Activated naive CD8-positive, alpha-beta T cell treated with anti-CD3 and anti-CD28 coated beads, Interleukin-2, amount 10 ng/mL, durations not matched to agents 7 days and 5 days (primary cell): ENCODE data around the gene XPO5. TPM values are rescaled to one million over a fixed set of nuclear protein-coding genes. Genes with fewer than 3 reads are reported as not detected.
"Not testable (repeated sequence)": the region's sequence is repeated elsewhere in the genome, so short reads cannot be mapped to it uniquely, and the experiment has no call there.

Source experiments
- ATAC-seq: fragments of 150-1000 bp; cut with Tn5 transposase; one replicate; pipeline ENCODE4 v1.10.0; 2021; ENCODE audit warnings: low read depth, moderate library complexity
- POLR2A ChIA-PET: fragments of 350-600 bp; sonication (Branson Sonifier 250); formaldehyde crosslinking; loops from one replicate; lab custom pipeline; 2021; ENCODE audit warnings: antibody characterized with exemption; lab: Charles Lee
- DNase-seq: peaks from one replicate; pipeline ENCODE4 v3.0.0; 2021
- H3K27ac Mint-ChIP-seq: one replicate; pipeline ENCODE4 v1.8.0; 2022; ENCODE audit warnings: mild to moderate bottlenecking, mixed read lengths
- H3K27me3 Mint-ChIP-seq: one replicate; pipeline ENCODE4 v1.8.0; 2022; ENCODE audit warnings: mild to moderate bottlenecking, moderate library complexity, mixed read lengths
- H3K36me3 Mint-ChIP-seq: one replicate; pipeline ENCODE4 v1.8.0; 2021; ENCODE audit warnings: mild to moderate bottlenecking, mixed read lengths
- H3K4me1 Mint-ChIP-seq: one replicate; pipeline ENCODE4 v1.8.0; 2021; ENCODE audit warnings: mixed read lengths
- H3K4me3 Mint-ChIP-seq: one replicate; pipeline ENCODE4 v1.8.0; 2022; ENCODE audit warnings: mild to moderate bottlenecking, moderate library complexity, mixed read lengths
- H3K9me3 Mint-ChIP-seq: one replicate; pipeline ENCODE4 v1.8.0; 2021; ENCODE audit warnings: mixed read lengths
- total RNA-seq, 2 experiments: library from RNA; stranded (reverse); gene quantifications; one replicate each; pipeline ENCODE4 v1.2.3, GENCODE V29; 2021

XPO5 gene
- total RNA-seq, 2 experiments from 2014 or later: 46.1 to 47.0 TPM

GRCh38 chr6:43575105-43575771, 600 bp downstream of the XPO5 start:
- ATAC-seq: no peak
- Mint-ChIP-seq H3K27me3 (no peaks in the 10 kb centered on the region), H3K36me3 (peaks cover 20% of the 10 kb centered on the region), H3K4me1 (peaks cover 32% of the 10 kb centered on the region), H3K4me3 (peak overlapping the region; percentile 95), H3K9me3 (no peaks in the 10 kb centered on the region), H3K27ac (peak overlapping the region; percentile 88)
- POLR2A ChIA-PET: interaction anchor here (0.6 to 1.6 kb wide), 7 partner anchors 10 to 783 kb away, joined by 3 to 16 read pairs (median 5); partner anchors contain the start of genes GTPBP2, MAD2L1BP, POLR1C and YIPF3
- DNase-seq: no peak

- Mint-ChIP-seq H3K4me1 (peaks cover 12% of the 10 kb centered on the region), H3K27me3 (no peaks in the 10 kb centered on the region), H3K4me3 (no peak overlapping the region), H3K36me3 (peaks cover 14% of the 10 kb centered on the region), H3K27ac (peak overlapping the region; percentile 47), H3K9me3 (no peaks in the 10 kb centered on the region)
- POLR2A ChIA-PET: no interaction called here
- ATAC-seq (no peak), DNase-seq (no peak)
Measured at GRCh38 chr6:43572015-43572414, 3.8 kb downstream of the XPO5 start.

GRCh38 chr6:43570876-43571441, 4.9 kb downstream of the XPO5 start:
- DNase-seq: no peak
- H3K36me3 Mint-ChIP-seq: peaks cover 12% of the 10 kb centered on the region
- no peaks in the 10 kb centered on the region for H3K27me3 Mint-ChIP-seq
- ATAC-seq: no peak
- peaks cover 12% of the 10 kb centered on the region for H3K4me1 Mint-ChIP-seq
- no peaks in the 10 kb centered on the region for H3K9me3 Mint-ChIP-seq
- POLR2A ChIA-PET: no interaction called here
- H3K4me3 Mint-ChIP-seq: no peak overlapping the region
- peak overlapping the region; percentile 39 for H3K27ac Mint-ChIP-seq

- no peaks in the 10 kb centered on the region for H3K4me1 Mint-ChIP-seq
- no peak overlapping the region for H3K27ac Mint-ChIP-seq
- DNase-seq (no peak), ATAC-seq (no peak)
- POLR2A ChIA-PET: no interaction called here
- H3K9me3 Mint-ChIP-seq: no peaks in the 10 kb centered on the region
- H3K27me3 Mint-ChIP-seq: no peaks in the 10 kb centered on the region
- H3K36me3 Mint-ChIP-seq: peaks cover 18% of the 10 kb centered on the region
- no peak overlapping the region for H3K4me3 Mint-ChIP-seq
Measured at GRCh38 chr6:43559328-43559727, 16.5 kb downstream of the XPO5 start.

GRCh38 chr6:43557620-43558019, 18.2 kb downstream of the XPO5 start:
- H3K36me3 Mint-ChIP-seq: peaks cover 23% of the 10 kb centered on the region
- not testable (repeated sequence) for DNase-seq, H3K27me3 Mint-ChIP-seq, ATAC-seq, H3K4me1 Mint-ChIP-seq, H3K9me3 Mint-ChIP-seq, H3K27ac Mint-ChIP-seq, H3K4me3 Mint-ChIP-seq
- POLR2A ChIA-PET: interaction anchor here (0.6 kb wide), 1 partner anchor 62 kb away, joined by 3 read pairs; no protein-coding TSS in a partner anchor

GRCh38 chr6:43547222-43547621, 28.6 kb downstream of the XPO5 start:
- H3K27me3 Mint-ChIP-seq: no peaks in the 10 kb centered on the region
- peaks cover 2% of the 10 kb centered on the region for H3K4me1 Mint-ChIP-seq
- ATAC-seq (no peak), DNase-seq (no peak)
- H3K9me3 Mint-ChIP-seq: no peaks in the 10 kb centered on the region
- H3K4me3 Mint-ChIP-seq: no peak overlapping the region
- H3K27ac Mint-ChIP-seq: no peak overlapping the region
- POLR2A ChIA-PET: no interaction called here
- H3K36me3 Mint-ChIP-seq: peaks cover 38% of the 10 kb centered on the region

GRCh38 chr6:43544461-43544860, 31.4 kb downstream of the XPO5 start:
- Mint-ChIP-seq H3K4me1 (peaks cover 2% of the 10 kb centered on the region), H3K27me3 (no peaks in the 10 kb centered on the region), H3K4me3 (no peak overlapping the region), H3K36me3 (peaks cover 40% of the 10 kb centered on the region), H3K27ac (no peak overlapping the region), H3K9me3 (no peaks in the 10 kb centered on the region)
- ATAC-seq: no peak
- POLR2A ChIA-PET: no interaction called here
- DNase-seq: no peak

- Mint-ChIP-seq H3K27me3 (no peaks in the 10 kb centered on the region), H3K36me3 (peaks cover 48% of the 10 kb centered on the region)
- POLR2A ChIA-PET: no interaction called here
Measured at GRCh38 chr6:43541774-43542471, 33.9 kb downstream of the XPO5 start.

GRCh38 chr6:43540507-43540906, 35.3 kb downstream of the XPO5 start:
- no peak overlapping the region for H3K4me3 Mint-ChIP-seq
- H3K36me3 Mint-ChIP-seq: peaks cover 38% of the 10 kb centered on the region
- DNase-seq (no peak), ATAC-seq (no peak)
- POLR2A ChIA-PET: no interaction called here
- no peaks in the 10 kb centered on the region for H3K9me3 Mint-ChIP-seq
- peaks cover 2% of the 10 kb centered on the region for H3K4me1 Mint-ChIP-seq
- no peaks in the 10 kb centered on the region for H3K27me3 Mint-ChIP-seq
- H3K27ac Mint-ChIP-seq: no peak overlapping the region

More at GRCh38 chr6:43541774-43542471, 33.9 kb downstream of the XPO5 start:
- Mint-ChIP-seq H3K27ac (no peak overlapping the region), H3K4me1 (peaks cover 2% of the 10 kb centered on the region), H3K9me3 (no peaks in the 10 kb centered on the region), H3K4me3 (no peak overlapping the region)
- ATAC-seq (no peak), DNase-seq (no peak)

- ATAC-seq, H3K27me3 Mint-ChIP-seq, H3K4me1 Mint-ChIP-seq, H3K27ac Mint-ChIP-seq, H3K9me3 Mint-ChIP-seq, H3K4me3 Mint-ChIP-seq, POLR2A ChIA-PET, DNase-seq: not testable (repeated sequence)
- peaks cover 34% of the 10 kb centered on the region for H3K36me3 Mint-ChIP-seq
Measured at GRCh38 chr6:43539409-43539808, 36.4 kb downstream of the XPO5 start.

- peaks cover 32% of the 10 kb centered on the region for H3K36me3 Mint-ChIP-seq
- DNase-seq, H3K27ac Mint-ChIP-seq, H3K4me3 Mint-ChIP-seq, ATAC-seq, H3K27me3 Mint-ChIP-seq, H3K9me3 Mint-ChIP-seq, H3K4me1 Mint-ChIP-seq: not testable (repeated sequence)
- POLR2A ChIA-PET: interaction anchor here (1.1 kb wide), 1 partner anchor 9 kb away, joined by 3 read pairs; no protein-coding TSS in a partner anchor
Measured at GRCh38 chr6:43538986-43539385, 36.9 kb downstream of the XPO5 start.

- H3K36me3 Mint-ChIP-seq: peaks cover 28% of the 10 kb centered on the region
- H3K27ac Mint-ChIP-seq: no peak overlapping the region
- POLR2A ChIA-PET: interaction anchor here (0.6 kb wide), 1 partner anchor 12 kb away, joined by 3 read pairs; no protein-coding TSS in a partner anchor
- DNase-seq (no peak), ATAC-seq (no peak)
- no peaks in the 10 kb centered on the region for H3K27me3 Mint-ChIP-seq
- no peak overlapping the region for H3K4me3 Mint-ChIP-seq
- H3K9me3 Mint-ChIP-seq: no peaks in the 10 kb centered on the region
- no peaks in the 10 kb centered on the region for H3K4me1 Mint-ChIP-seq
Measured at GRCh38 chr6:43532201-43532600, 43.6 kb downstream of the XPO5 start.

GRCh38 chr6:43524483-43524961, 51.3 kb downstream of the XPO5 start:
- H3K4me1 Mint-ChIP-seq: no peaks in the 10 kb centered on the region
- no peak for DNase-seq
- H3K27ac Mint-ChIP-seq: peak overlapping the region; percentile 15
- peaks cover 24% of the 10 kb centered on the region for H3K36me3 Mint-ChIP-seq
- H3K9me3 Mint-ChIP-seq: no peaks in the 10 kb centered on the region
- ATAC-seq: no peak
- no peak overlapping the region for H3K4me3 Mint-ChIP-seq
- POLR2A ChIA-PET: interaction anchor here (0.5 to 0.6 kb wide), 2 partner anchors 45 to 1146 kb away, joined by 3 to 4 read pairs; no protein-coding TSS in a partner anchor
- H3K27me3 Mint-ChIP-seq: no peaks in the 10 kb centered on the region
